ENCODE data around the gene KRTAP4-16.
"Not testable (repeated sequence)": the region's sequence is repeated elsewhere in the genome, so short reads cannot be mapped to it uniquely, and the experiment has no call there.

KRTAP4-16 gene

GRCh38 chr17:41104386-41105038 is 2.5 kb upstream of the KRTAP4-16 start:
- H3K9me3 ChIP-seq (ENCODE audit: insufficient read depth, low read length, severe bottlenecking); H3K4me2 ChIP-seq (ENCODE audit: insufficient read depth, low read length); H4K20me1 ChIP-seq (ENCODE audit: insufficient read depth, low read length); H3K27me3 ChIP-seq (ENCODE audit: insufficient read depth, low read length, poor library complexity); H2AFZ ChIP-seq (ENCODE audit: low read depth, low read length); H3K27ac ChIP-seq (ENCODE audit: low read length); H3K79me2 ChIP-seq (ENCODE audit: insufficient read depth, low read length); H3K9ac ChIP-seq (ENCODE audit: low read depth, low read length); H3K36me3 ChIP-seq (ENCODE audit: insufficient read depth, low read length); H3K4me3 ChIP-seq (ENCODE audit: low read depth in 1 of 2, low read length in 2 of 2); ATAC-seq (ENCODE audit: insufficient read depth, low read depth); DNase-seq; H3K4me1 ChIP-seq (ENCODE audit: insufficient read depth, low read length): not testable (repeated sequence)

- DNase-seq: no peak
Observed at GRCh38 chr17:41103896-41104295, 1.9 kb upstream of the KRTAP4-16 start.

GRCh38 chr17:41099682-41100480 is 2.1 kb downstream of the KRTAP4-16 start:
- not testable (repeated sequence) for H3K27ac ChIP-seq (ENCODE audit: low read length); H3K4me1 ChIP-seq (ENCODE audit: insufficient read depth, low read length); H2AFZ ChIP-seq (ENCODE audit: low read depth, low read length); H4K20me1 ChIP-seq (ENCODE audit: insufficient read depth, low read length); H3K36me3 ChIP-seq (ENCODE audit: insufficient read depth, low read length); H3K9ac ChIP-seq (ENCODE audit: low read depth, low read length); H3K4me3 ChIP-seq (ENCODE audit: low read depth in 1 of 2, low read length in 2 of 2); H3K4me2 ChIP-seq (ENCODE audit: insufficient read depth, low read length); DNase-seq; H3K9me3 ChIP-seq (ENCODE audit: insufficient read depth, low read length, severe bottlenecking); H3K27me3 ChIP-seq (ENCODE audit: insufficient read depth, low read length, poor library complexity); ATAC-seq (ENCODE audit: insufficient read depth, low read depth); H3K79me2 ChIP-seq (ENCODE audit: insufficient read depth, low read length)

More at GRCh38 chr17:41103896-41104295, 1.9 kb upstream of the KRTAP4-16 start:
- no peak overlapping the region for H3K4me2 ChIP-seq (ENCODE audit: insufficient read depth, low read length)
- no peaks in the 10 kb centered on the region for H3K36me3 ChIP-seq (ENCODE audit: insufficient read depth, low read length)
- no peaks in the 10 kb centered on the region for H4K20me1 ChIP-seq (ENCODE audit: insufficient read depth, low read length)
- no peak for ATAC-seq (ENCODE audit: insufficient read depth, low read depth)
- H3K27me3 ChIP-seq (ENCODE audit: insufficient read depth, low read length, poor library complexity): no peaks in the 10 kb centered on the region
- TF ChIP-seq CTCF (IDR thresholded peaks at IDR 0.05; ENCODE audit: borderline replicate concordance, extremely low read depth, low read length, poor library complexity, severe bottlenecking): no peak
- no peak for TF ChIP-seq EZH2 (IDR thresholded peaks at IDR 0.05; ENCODE audit: borderline replicate concordance, low read depth, low read length, severe bottlenecking)
- H3K9me3 ChIP-seq (ENCODE audit: insufficient read depth, low read length, severe bottlenecking): no peaks in the 10 kb centered on the region
- H2AFZ ChIP-seq (ENCODE audit: low read depth, low read length): no peak overlapping the region
- no peak overlapping the region for H3K27ac ChIP-seq (ENCODE audit: low read length)
- no peak overlapping the region for H3K9ac ChIP-seq (ENCODE audit: low read depth, low read length)
- no peak overlapping the region for H3K4me3 ChIP-seq (ENCODE audit: low read depth in 1 of 2, low read length in 2 of 2)
- no peaks in the 10 kb centered on the region for H3K79me2 ChIP-seq (ENCODE audit: insufficient read depth, low read length)
- no peaks in the 10 kb centered on the region for H3K4me1 ChIP-seq (ENCODE audit: insufficient read depth, low read length)

GRCh38 chr17:41098481-41098880 is 3.5 kb downstream of the KRTAP4-16 start:
- Histone ChIP-seq H3K27ac (ENCODE audit: low read length) (no peak overlapping the region), H3K79me2 (ENCODE audit: insufficient read depth, low read length) (no peaks in the 10 kb centered on the region), H2AFZ (ENCODE audit: low read depth, low read length) (no peak overlapping the region), H3K4me1 (ENCODE audit: insufficient read depth, low read length) (no peaks in the 10 kb centered on the region), H3K9ac (ENCODE audit: low read depth, low read length) (no peak overlapping the region), H3K9me3 (ENCODE audit: insufficient read depth, low read length, severe bottlenecking) (no peaks in the 10 kb centered on the region), H3K27me3 (ENCODE audit: insufficient read depth, low read length, poor library complexity) (no peaks in the 10 kb centered on the region), H3K4me3 (ENCODE audit: low read depth in 1 of 2, low read length in 2 of 2) (no peak overlapping the region), H3K36me3 (ENCODE audit: insufficient read depth, low read length) (no peaks in the 10 kb centered on the region), H4K20me1 (ENCODE audit: insufficient read depth, low read length) (no peaks in the 10 kb centered on the region), H3K4me2 (ENCODE audit: insufficient read depth, low read length) (no peak overlapping the region)
- TF ChIP-seq EZH2 (IDR thresholded peaks at IDR 0.05; ENCODE audit: borderline replicate concordance, low read depth, low read length, severe bottlenecking): no peak
- no peak for TF ChIP-seq CTCF (IDR thresholded peaks at IDR 0.05; ENCODE audit: borderline replicate concordance, extremely low read depth, low read length, poor library complexity, severe bottlenecking)
- ATAC-seq (ENCODE audit: insufficient read depth, low read depth) (no peak), DNase-seq (no peak)
